Breast epithelium (tissue), 4 donors: ENCODE data around the gene LIMS1. TPM values are rescaled to one million over a fixed set of nuclear protein-coding genes. Genes with fewer than 3 reads are reported as not detected.

ENCODE experiments used
- DNase-seq, 2 donors: peaks; one replicate each; pipeline ENCODE4 v3.0.0-alpha.2; 2019; ENCODE audit warnings: low spot score in 2 of 2
- H3K27ac ChIP-seq, 2 donors: fragments of 200-600 bp; sonication (generic) in 1 of 2; one replicate each; pipeline ENCODE4 v1.5.1; 2016 to 2019; ENCODE audit warnings: mild to moderate bottlenecking in 1 of 2
- H3K27me3 ChIP-seq, 2 donors: fragments of 200-600 bp; sonication (generic) in 1 of 2; one replicate each; pipeline versions ENCODE4 v1.5.1 to v1.6.0; 2017 to 2019; ENCODE audit warnings: control low read depth in 1 of 2, mild to moderate bottlenecking in 1 of 2
- H3K36me3 ChIP-seq: fragments of 200-600 bp; one replicate; pipeline ENCODE4 v1.5.1; 2019
- H3K4me1 ChIP-seq, 2 donors: fragments of 200-600 bp; sonication (generic); one replicate each; pipeline ENCODE4 v1.5.1; 2016 to 2019; ENCODE audit warnings: control low read depth in 1 of 2
- H3K4me3 ChIP-seq, 3 donors: fragments of 200-600 bp; sonication (generic); 1 replicate in 2 of 3; 2 replicates in 1 of 3; pipeline ENCODE4 v1.5.1; 2016 to 2019; ENCODE audit warnings: mild to moderate bottlenecking in 3 of 3, moderate library complexity in 2 of 3
- H3K9me3 ChIP-seq, 2 donors: fragments of 200-600 bp; sonication (generic) in 1 of 2; one replicate each; pipeline ENCODE4 v1.5.1; 2016 to 2019; ENCODE audit warnings: control low read depth in 1 of 2
- POLR2A ChIP-seq: fragments of 450-650 bp; IDR thresholded peaks from one replicate; pipeline ENCODE4 v1.6.1; 2016; ENCODE audit warnings: antibody characterized with exemption, mild to moderate bottlenecking, moderate library complexity
- POLR2AphosphoS5 ChIP-seq, 3 donors: sonication (generic); formaldehyde crosslinking; IDR thresholded peaks; one replicate each; pipeline ENCODE4 v1.6.1; 2017; ENCODE audit warnings: antibody characterized with exemption in 3 of 3
- intact Hi-C: fragments of 100-400 bp; cut with DNase I; formaldehyde crosslinking; loops from one replicate; pipeline ENCODE4 v1.15.1; 2023; ENCODE audit warnings: low total_unique reads
- total RNA-seq, 3 donors: library from RNA; depleted of rRNA; stranded (reverse); fragments of >200 nt; gene quantifications; one replicate each; pipeline ENCODE4 v1.1.0, GENCODE V29; 2016
- TF ChIP-seq, protein P1 (sequence below), 3 donors: fragments of 450-650 bp; IDR thresholded peaks; one replicate each; pipeline ENCODE4 v1.5.1; 2016 to 2017; ENCODE audit warnings: antibody characterized with exemption in 3 of 3, mild to moderate bottlenecking in 3 of 3, moderate library complexity in 3 of 3

Gene LIMS1
- total RNA-seq, 3 donors from 2014 or later, result 66.5 to 123 (median 93.1) TPM

DNA sequence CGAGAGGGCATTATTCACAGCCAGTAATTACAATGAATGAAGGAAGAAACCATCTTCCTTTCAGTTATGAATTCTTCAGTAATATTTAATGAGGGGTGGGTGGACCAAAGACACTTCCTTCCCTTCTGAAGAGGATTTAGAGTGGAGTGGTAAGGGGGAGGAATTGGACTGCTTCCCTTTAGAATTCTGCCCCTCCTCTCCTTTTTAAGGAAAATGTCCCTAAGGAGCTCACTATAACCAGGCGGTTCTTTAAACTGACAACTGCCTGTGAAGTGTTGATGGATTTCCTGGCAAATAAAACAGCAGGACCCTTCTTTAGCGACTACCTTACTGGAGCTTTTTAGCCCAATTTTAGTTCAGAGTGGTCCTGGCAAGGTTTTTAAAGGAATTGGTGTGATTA is 86.4 kb downstream of the LIMS1 start:
- DNase-seq, result no peak
- Histone ChIP-seq H3K27ac (peak overlapping the region; percentile 78 to 80), H3K9me3 (no peaks in the 10 kb centered on the region), H3K27me3 (no peaks in the 10 kb centered on the region), H3K4me3 (no peak overlapping the region), H3K36me3 (no peaks in the 10 kb centered on the region), H3K4me1 (peaks cover 7 to 16% of the 10 kb centered on the region in 2 donors)
- intact Hi-C loops, result no loop called here
- TF ChIP-seq POLR2A (no peak), POLR2AphosphoS5 (IDR thresholded peaks at IDR 0.05) (no peak)
- TF ChIP-seq, protein P1, sequence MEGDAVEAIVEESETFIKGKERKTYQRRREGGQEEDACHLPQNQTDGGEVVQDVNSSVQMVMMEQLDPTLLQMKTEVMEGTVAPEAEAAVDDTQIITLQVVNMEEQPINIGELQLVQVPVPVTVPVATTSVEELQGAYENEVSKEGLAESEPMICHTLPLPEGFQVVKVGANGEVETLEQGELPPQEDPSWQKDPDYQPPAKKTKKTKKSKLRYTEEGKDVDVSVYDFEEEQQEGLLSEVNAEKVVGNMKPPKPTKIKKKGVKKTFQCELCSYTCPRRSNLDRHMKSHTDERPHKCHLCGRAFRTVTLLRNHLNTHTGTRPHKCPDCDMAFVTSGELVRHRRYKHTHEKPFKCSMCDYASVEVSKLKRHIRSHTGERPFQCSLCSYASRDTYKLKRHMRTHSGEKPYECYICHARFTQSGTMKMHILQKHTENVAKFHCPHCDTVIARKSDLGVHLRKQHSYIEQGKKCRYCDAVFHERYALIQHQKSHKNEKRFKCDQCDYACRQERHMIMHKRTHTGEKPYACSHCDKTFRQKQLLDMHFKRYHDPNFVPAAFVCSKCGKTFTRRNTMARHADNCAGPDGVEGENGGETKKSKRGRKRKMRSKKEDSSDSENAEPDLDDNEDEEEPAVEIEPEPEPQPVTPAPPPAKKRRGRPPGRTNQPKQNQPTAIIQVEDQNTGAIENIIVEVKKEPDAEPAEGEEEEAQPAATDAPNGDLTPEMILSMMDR (IDR thresholded peaks at IDR 0.05), result no peak

DNA sequence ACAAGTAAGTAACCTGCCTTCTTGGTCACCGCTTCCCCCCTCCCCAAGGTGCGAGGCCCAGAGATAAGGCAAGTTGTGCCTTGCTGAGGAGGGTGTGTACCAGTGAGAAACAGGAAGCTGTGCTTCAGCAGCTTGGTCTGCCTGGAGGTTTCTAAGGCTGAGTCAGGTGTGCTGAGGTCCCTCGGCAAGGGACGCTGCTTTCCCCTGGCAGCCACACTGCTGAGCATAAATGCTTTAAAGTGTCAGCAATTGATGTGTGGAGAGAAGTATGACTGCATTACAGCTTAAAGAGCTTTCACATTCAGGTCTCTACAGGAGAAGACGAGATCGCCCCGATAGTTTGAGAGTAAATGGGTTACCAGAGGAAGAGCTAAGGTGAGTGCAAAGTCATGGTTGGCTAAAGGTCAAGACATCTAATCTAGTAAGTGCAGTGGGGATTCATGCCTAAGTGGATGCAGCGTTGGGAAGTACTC is 86.9 kb downstream of the LIMS1 start:
- intact Hi-C loops, result no loop called here
- H3K9me3 ChIP-seq, result no peaks in the 10 kb centered on the region
- TF ChIP-seq POLR2A (no peak), POLR2AphosphoS5 (IDR thresholded peaks at IDR 0.05) (peak in 1 of 3 donors; percentile 14)
- TF ChIP-seq, protein P1 (IDR thresholded peaks at IDR 0.05), result no peak
- no peaks in the 10 kb centered on the region for H3K36me3 ChIP-seq
- DNase-seq, result peak in 1 of 2 donors; percentile 31
- no peaks in the 10 kb centered on the region for H3K27me3 ChIP-seq
- peak overlapping the region in 2 of 3 donors; percentile 7 to 39 for H3K4me3 ChIP-seq
- H3K4me1 ChIP-seq, result peaks cover 7 to 16% of the 10 kb centered on the region in 2 donors
- peak overlapping the region; percentile 78 to 80 for H3K27ac ChIP-seq

DNA sequence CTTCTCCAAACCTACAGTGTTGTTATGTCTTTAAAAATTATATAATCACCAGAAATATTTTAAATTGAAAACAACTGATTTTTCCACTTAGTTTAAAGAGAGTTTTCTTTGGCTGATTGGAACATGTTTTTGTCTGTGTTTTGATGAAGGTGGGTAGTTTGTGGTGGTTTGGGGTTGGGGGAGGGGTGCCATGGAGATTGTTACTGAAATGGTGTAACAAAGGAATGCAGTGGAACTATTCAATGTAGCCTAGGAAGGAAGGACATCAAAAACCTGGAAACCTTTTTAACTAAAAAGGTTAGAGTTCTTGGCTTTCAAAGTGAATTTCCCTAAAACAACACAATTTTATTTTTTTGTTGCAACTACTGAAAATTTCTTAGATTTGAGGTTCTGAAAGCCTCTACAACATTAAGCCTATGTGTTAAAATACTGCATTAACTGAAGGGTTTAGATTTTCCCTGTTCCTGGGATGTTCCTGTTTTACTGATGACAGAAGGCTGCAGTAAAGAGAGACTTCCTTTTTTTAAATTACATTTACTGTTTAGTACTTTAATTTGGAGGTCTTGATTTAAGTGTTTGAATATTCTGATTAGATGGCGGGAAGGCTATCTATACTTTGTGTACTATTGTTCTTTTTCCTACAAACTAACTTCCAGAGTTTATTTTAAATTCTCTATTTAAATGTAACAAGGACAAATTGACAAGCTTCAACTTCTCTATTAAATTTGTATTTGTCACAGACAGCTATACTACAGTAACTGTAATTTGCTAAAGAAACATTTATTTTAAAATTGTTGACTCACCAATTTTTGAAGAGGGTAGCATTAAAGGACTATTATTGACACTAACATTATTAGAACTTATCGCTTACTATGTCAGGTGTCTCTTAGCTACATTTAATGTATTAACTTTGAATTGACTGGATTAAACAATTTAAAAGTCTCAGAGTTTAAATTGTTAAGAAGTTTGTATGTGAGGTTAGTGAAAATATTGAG is 87.7 kb downstream of the LIMS1 start:
- no peaks in the 10 kb centered on the region for H3K36me3 ChIP-seq
- H3K4me1 ChIP-seq, result peaks cover 7 to 16% of the 10 kb centered on the region in 2 donors
- TF ChIP-seq POLR2AphosphoS5 (IDR thresholded peaks at IDR 0.05) (no peak), POLR2A (no peak)
- TF ChIP-seq, protein P1 (IDR thresholded peaks at IDR 0.05), result no peak
- peak overlapping the region; percentile 78 to 80 for H3K27ac ChIP-seq
- intact Hi-C loops, result no loop called here
- no peaks in the 10 kb centered on the region for H3K9me3 ChIP-seq
- H3K4me3 ChIP-seq, result peak overlapping the region in 1 of 3 donors; percentile 39
- H3K27me3 ChIP-seq, result no peaks in the 10 kb centered on the region
- DNase-seq, result no peak

DNA sequence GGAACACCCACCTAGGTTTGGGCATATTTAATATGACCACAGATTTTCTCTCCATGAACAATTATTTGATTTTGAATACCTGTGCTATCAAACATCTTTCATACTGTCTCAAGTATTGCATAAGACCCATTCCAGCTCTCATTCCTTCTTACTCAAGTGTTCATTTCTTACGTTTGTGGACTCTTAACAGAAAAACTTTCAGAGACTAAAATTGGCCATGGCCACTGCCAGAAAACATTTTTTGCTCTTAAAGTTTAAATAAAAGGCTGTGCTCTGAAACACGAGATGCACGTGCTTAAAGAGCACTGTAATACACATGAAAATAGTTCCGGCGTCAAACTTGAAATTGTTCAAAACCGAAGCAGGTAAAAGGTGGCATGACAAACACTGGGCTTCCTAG is 89.3 kb downstream of the LIMS1 start:
- Histone ChIP-seq H3K4me3 (no peak overlapping the region), H3K27me3 (no peaks in the 10 kb centered on the region), H3K36me3 (no peaks in the 10 kb centered on the region), H3K4me1 (peaks cover 7 to 10% of the 10 kb centered on the region in 2 donors), H3K9me3 (no peaks in the 10 kb centered on the region), H3K27ac (peak overlapping the region in 1 of 2 donors; percentile 27)
- intact Hi-C loops, result no loop called here
- no peak for DNase-seq
- TF ChIP-seq POLR2AphosphoS5 (IDR thresholded peaks at IDR 0.05), result no peak
- TF ChIP-seq, protein P1 (IDR thresholded peaks at IDR 0.05), result no peak
- no peak for TF ChIP-seq POLR2A
